HepG2 (cell line): Measurements from ENCODE around the gene TEX261. TPM values are rescaled to one million over a fixed set of nuclear protein-coding genes. Genes with fewer than 3 reads are reported as not detected.
A peak's percentile ranks its signal among the peaks of the same experiment; 100 is the strongest.

Experiments
- ATAC-seq: fragments of 200-7000 bp; cut with Tn5 transposase; 3 replicates; pipeline ENCODE4 v1.9.1; 2020; ENCODE audit warnings: mild to moderate bottlenecking, moderate library complexity
- BruUV-seq: library from RNA; stranded (reverse); fragments of 400-500 nt; replicated peaks from 2 replicates; lab custom pipeline; 2021; lab: Mats Ljungman, UMichigan
- CTCF ChIA-PET: fragments of 300-600 bp; formaldehyde crosslinking; extraction: SDS; loops from one replicate; lab custom pipeline; 2021; ENCODE audit warnings: low total read pairs, inconsistent platforms, low intra/inter-chr PET ratio; lab: Yijun Ruan, JAX
- POLR2A ChIA-PET: fragments of 350-600 bp; sonication (Branson Sonifier 250); formaldehyde crosslinking; loops from one replicate; lab custom pipeline; 2020; ENCODE audit warnings: antibody characterized with exemption, inconsistent platforms; lab: Yijun Ruan, JAX
- DNase-seq: peaks from one replicate; pipeline ENCODE4 v3.0.0-alpha.2; 2015; ENCODE audit warnings: low spot score
- FAIRE-seq: peaks from 3 replicates; lab custom pipeline; 2011; peaks lifted over from hg19 to GRCh38; lab: Jason Lieb, UNC
- H2AFZ ChIP-seq: one replicate; pipeline ENCODE4 v1.6.1; 2011; ENCODE audit warnings: low read length, inconsistent platforms
- H3K27ac ChIP-seq: fragments of 300-600 bp; 3 replicates; pipeline ENCODE4 v1.8.0; 2011; ENCODE audit warnings: mixed run types, mild to moderate bottlenecking, mixed read lengths, low read length, inconsistent platforms; ENCODE audit not compliant: insufficient read depth; ENCODE audit errors: extremely low read length
- H3K27me3 ChIP-seq, 2 experiments: fragments of 200-600 bp in 1 of 2; 2 replicates in 1 of 2; 3 replicates in 1 of 2; pipeline versions ENCODE4 v1.6.0 to v1.8.0; 2011; ENCODE audit warnings: low read length in 2 of 2, mild to moderate bottlenecking in 2 of 2, moderate library complexity in 2 of 2, inconsistent platforms in 1 of 2; ENCODE audit not compliant: insufficient read depth in 2 of 2, control insufficient read depth in 1 of 2
- H3K36me3 ChIP-seq, 2 experiments: fragments of 200-600 bp in 1 of 2; replicated peaks in 1 of 2; 2 replicates in 1 of 2; 3 replicates in 1 of 2; pipeline versions ENCODE4 v1.5.1 to v1.8.0; 2011; ENCODE audit warnings: low read length in 2 of 2, inconsistent platforms in 1 of 2; ENCODE audit not compliant: insufficient read depth in 2 of 2, control insufficient read depth in 1 of 2
- H3K4me1 ChIP-seq: 2 replicates; pipeline ENCODE4 v1.5.1; 2012; ENCODE audit warnings: low read length, inconsistent platforms; ENCODE audit not compliant: insufficient read depth
- H3K4me2 ChIP-seq: 2 replicates; pipeline ENCODE4 v1.6.0; 2011; ENCODE audit warnings: low read depth, low read length, inconsistent platforms
- H3K4me3 ChIP-seq, 3 experiments: fragments of 200-600 bp in 1 of 3; sonication (generic), shearing (Covaris generic) in 1 of 3; replicated peaks in 1 of 3; 2 replicates each; pipeline ENCODE4 v1.5.1; 2011 to 2016; ENCODE audit warnings: low read length in 3 of 3, inconsistent platforms in 2 of 3, low read depth in 2 of 3, mild to moderate bottlenecking in 2 of 3, control low read depth in 1 of 3, mixed read lengths in 1 of 3; ENCODE audit not compliant: insufficient read depth in 1 of 3
- H3K79me2 ChIP-seq: one replicate; pipeline ENCODE4 v1.6.1; 2011; ENCODE audit warnings: low read length, inconsistent platforms; ENCODE audit not compliant: insufficient read depth
- H3K9ac ChIP-seq: 2 replicates; pipeline ENCODE4 v1.6.0; 2011; ENCODE audit warnings: mild to moderate bottlenecking, low read depth, low read length, inconsistent platforms; ENCODE audit not compliant: insufficient read depth
- H3K9me3 ChIP-seq: 2 replicates; pipeline ENCODE4 v1.5.1; 2012; ENCODE audit warnings: mild to moderate bottlenecking, low read length
- H4K20me1 ChIP-seq: 2 replicates; pipeline ENCODE4 v1.6.0; 2011; ENCODE audit warnings: inconsistent platforms, mild to moderate bottlenecking, low read length, moderate library complexity; ENCODE audit not compliant: insufficient read depth
- BCLAF1 ChIP-seq: fragments of 450-650 bp; IDR thresholded peaks from 2 replicates; pipeline ENCODE4 v1.6.1; 2017; ENCODE audit warnings: mild to moderate bottlenecking
- CC2D1A ChIP-seq: sonication (generic); formaldehyde crosslinking; IDR thresholded peaks from 2 replicates; pipeline ENCODE4 v1.8.1; 2023; ENCODE audit warnings: mild to moderate bottlenecking, missing genetic modification reagents
- EZH2 ChIP-seq: conservative IDR thresholded peaks from 2 replicates; pipeline ENCODE4 v1.6.1; 2012; ENCODE audit warnings: mild to moderate bottlenecking, low read depth, low read length, moderate library complexity
- GABPB1 ChIP-seq: IDR thresholded peaks from 2 replicates; pipeline ENCODE4 v1.6.1; 2016; ENCODE audit warnings: mild to moderate bottlenecking, missing genetic modification reagents, moderate library complexity, missing compliant biosample characterization
- HNF4A ChIP-seq: sonication (generic); formaldehyde crosslinking; IDR thresholded peaks from 2 replicates; pipeline ENCODE4 v1.4.0; 2020; ENCODE audit warnings: missing genetic modification reagents
- HOXA5 ChIP-seq: sonication (generic); formaldehyde crosslinking; IDR thresholded peaks from 2 replicates; pipeline ENCODE4 v1.4.0; 2020; ENCODE audit warnings: missing genetic modification reagents
- JUNB ChIP-seq: sonication (generic); formaldehyde crosslinking; IDR thresholded peaks from 2 replicates; pipeline ENCODE4 v1.8.0; 2022; ENCODE audit warnings: missing genetic modification reagents, mild to moderate bottlenecking, borderline replicate concordance
- KAT8 ChIP-seq: IDR thresholded peaks from 2 replicates; pipeline ENCODE4 v1.6.1; 2016; ENCODE audit warnings: missing genetic modification reagents, missing compliant biosample characterization
- KLF11 ChIP-seq: IDR thresholded peaks from 2 replicates; pipeline ENCODE4 v1.6.1; 2016; ENCODE audit warnings: missing compliant biosample characterization
- SALL1 ChIP-seq: sonication (generic); formaldehyde crosslinking; IDR thresholded peaks from 2 replicates; pipeline ENCODE4 v1.8.0; 2022; ENCODE audit warnings: mild to moderate bottlenecking, missing genetic modification reagents
- USF2 ChIP-seq, 2 experiments: sonication (generic) in 1 of 2; formaldehyde crosslinking in 1 of 2; IDR thresholded peaks; 2 replicates each; pipeline versions ENCODE4 v1.5.1 to v1.6.1; 2011 to 2020; ENCODE audit warnings: borderline replicate concordance in 1 of 2, low read depth in 1 of 2, low read length in 1 of 2, mild to moderate bottlenecking in 1 of 2, missing genetic modification reagents in 1 of 2, moderate library complexity in 1 of 2
- ZKSCAN5 ChIP-seq: sonication (generic); formaldehyde crosslinking; IDR thresholded peaks from 2 replicates; pipeline ENCODE4 v1.5.1; 2020; ENCODE audit warnings: mild to moderate bottlenecking, missing genetic modification reagents
- ZNF10 ChIP-seq: sonication (generic); formaldehyde crosslinking; IDR thresholded peaks from 2 replicates; pipeline ENCODE4 v1.4.0; 2020; ENCODE audit warnings: mild to moderate bottlenecking, low read depth, missing genetic modification reagents, borderline replicate concordance
- ZNF33A ChIP-seq: sonication (generic); formaldehyde crosslinking; IDR thresholded peaks from 2 replicates; pipeline ENCODE4 v1.5.1; 2020; ENCODE audit warnings: missing genetic modification reagents, mild to moderate bottlenecking, moderate library complexity, borderline replicate concordance
- ZNF34 ChIP-seq: sonication (generic); formaldehyde crosslinking; IDR thresholded peaks from 2 replicates; pipeline ENCODE4 v1.4.0; 2020; ENCODE audit warnings: mild to moderate bottlenecking, missing genetic modification reagents, borderline replicate concordance
- ZNF572 ChIP-seq: sonication (generic); formaldehyde crosslinking; IDR thresholded peaks from 2 replicates; pipeline ENCODE4 v1.5.1; 2020; ENCODE audit warnings: mild to moderate bottlenecking, missing genetic modification reagents
- ZSCAN9 ChIP-seq: IDR thresholded peaks from 2 replicates; pipeline ENCODE4 v1.6.1; 2016; ENCODE audit warnings: borderline replicate concordance
- ZZZ3 ChIP-seq: sonication (generic); formaldehyde crosslinking; IDR thresholded peaks from 2 replicates; pipeline ENCODE4 v1.4.0; 2020; ENCODE audit warnings: missing genetic modification reagents, mild to moderate bottlenecking, borderline replicate concordance
- WGBS: methylation state at CpG from one replicate; pipeline ENCODE4 v1.1.6; 2017; ENCODE audit warnings: low lambda C conversion rate; 5-methylcytosine and 5-hydroxymethylcytosine counted together
- in situ Hi-C: cut with HindIII; loops from 2 replicates; pipeline ENCODE4 v1.10.0; 2017; ENCODE audit warnings: low pct_unique_long_range_greater_than_20kb; ENCODE audit not compliant: extremely low pct_ligation_motif_present
- intact Hi-C: fragments of 100-400 bp; cut with micrococcal nuclease; formaldehyde crosslinking; loops from one replicate; pipeline ENCODE4 v1.10.0; 2022; ENCODE audit not compliant: unreplicated experiment
- polyA plus RNA-seq, 8 experiments: library from polyadenylated mRNA; depleted of rRNA in 3 of 8; stranded (reverse) in 7 of 8; unstranded in 1 of 8; fragments of >200 nt; fragmentation: Illumina TruSeq in 4 of 8; extraction: Trizol in 4 of 8; gene quantifications; 2 replicates each; pipeline versions ENCODE4 v1.2.1 to v1.2.3, GENCODE V29; 2011 to 2016; ENCODE audit warnings: low read depth in 4 of 8, missing spikeins in 1 of 8, mixed read lengths in 1 of 8; ENCODE audit not compliant: insufficient read depth in 1 of 8
- total RNA-seq, 5 experiments: library from RNA; depleted of rRNA; stranded (reverse); fragments of >200 nt; fragmentation: Illumina TruSeq; extraction: Trizol; gene quantifications; 2 replicates each; pipeline ENCODE4 v1.2.3, GENCODE V29; 2016; ENCODE audit warnings: low read depth in 1 of 5

TEX261 gene
- total and polyA plus RNA-seq, 2 of the 13 experiments (the other 11 are each of a cell fraction or from before 2014, with no cell fraction given): 43.8 to 78.7 TPM

GRCh38 chr2:71006955-71007799, 12.5 kb upstream of the TEX261 start:
- POLR2A ChIA-PET: interaction anchor here (0.5 to 2.3 kb wide), 5 partner anchors 9 to 710 kb away, joined by 3 to 15 read pairs (median 7); partner anchors contain the start of gene NAGK
- 16% methylated on average over 5 of the region's 5 CpGs for WGBS
- Histone ChIP-seq H4K20me1 (no peaks in the 10 kb centered on the region), H3K27me3 (peaks cover 0 to 9% of the 10 kb centered on the region in 2 experiments; a peak in 2 of 5 replicates), H3K79me2 (no peaks in the 10 kb centered on the region), H3K4me1 (peaks cover 36% of the 10 kb centered on the region), H3K36me3 (no peaks in the 10 kb centered on the region), H3K9ac (0 out of 2 replicates have a peak overlapping the region, but pooled peaks have one; percentile 13), H3K4me3 (no peak overlapping the region), H3K27ac (no peak overlapping the region), H2AFZ (no peak overlapping the region), H3K4me2 (peak overlapping the region; percentile 41), H3K9me3 (no peaks in the 10 kb centered on the region)
- intact Hi-C loops: loop anchor here (5.0 kb wide), 1 partner anchor 60 kb away; the partner anchor contains the start of gene NAGK
- no TSS peak for BruUV-seq
- in situ Hi-C loops: no loop called here
- peak; percentile 67 for FAIRE-seq
- peak; percentile 98 for ATAC-seq
- peak; percentile 69 for DNase-seq
- CTCF ChIA-PET: no interaction called here
- TF ChIP-seq CC2D1A (no peak), ZSCAN9 (no peak), ZNF572 (0 out of 2 replicates have a peak, but pooled peaks have one; percentile 8), HNF4A (CRISPR knock-in tag) (peak; percentile 39), ZNF10 (CRISPR knock-in tag) (no peak), KLF11 (CRISPR knock-in tag) (no peak), ZNF33A (CRISPR knock-in tag) (no peak), ZNF34 (CRISPR knock-in tag) (no peak), EZH2 (no peak), SALL1 (CRISPR knock-in tag) (peak; percentile 61), KAT8 (CRISPR knock-in tag) (0 out of 2 replicates have a peak, but pooled peaks have one; percentile 21), USF2 (IDR thresholded peaks at IDR 0.05; ENCODE audit: low read depth, low read length) (no peak), USF2 (CRISPR knock-in tag; IDR thresholded peaks at IDR 0.05; ENCODE audit: borderline replicate concordance) (no peak), JUNB (no peak), HOXA5 (CRISPR knock-in tag) (no peak), GABPB1 (CRISPR knock-in tag) (peak; percentile 44; the same call in 1 of the 2 replicates), ZKSCAN5 (CRISPR knock-in tag) (no peak), BCLAF1 (no peak), ZZZ3 (CRISPR knock-in tag) (no peak)
